HG03159 (cell line): ENCODE results near the gene GINS1.
"Not testable (repeated sequence)": the region's sequence is repeated elsewhere in the genome, so short reads cannot be mapped to it uniquely, and the experiment has no call there.

Source experiments
- ATAC-seq: cut with Tn5 transposase; IDR thresholded peaks from one replicate; pipeline ENCODE4 v1.9.1; 2021; ENCODE audit warnings: mild to moderate bottlenecking, moderate library complexity; ENCODE audit not compliant: unreplicated experiment

GINS1 gene

GRCh38 chr20:25389858-25390537, 17.5 kb upstream of the GINS1 start:
- peak; percentile 26 for ATAC-seq

GRCh38 chr20:25390538-25391528, 16.6 kb upstream of the GINS1 start, which contains the start of gene ABHD12:
Gene ABHD12, minus strand, starts transcription at chr20:25390835. Its CDS starts 132 bp downstream, at chr20:25390703.
- peak; percentile 87 for ATAC-seq

- no peak for ATAC-seq
Measured at GRCh38 chr20:25394276-25394675, 13.2 kb upstream of the GINS1 start.

GRCh38 chr20:25394996-25395395, 12.5 kb upstream of the GINS1 start:
- no peak for ATAC-seq

- ATAC-seq, result no peak
Measured at GRCh38 chr20:25397096-25397495, 10.4 kb upstream of the GINS1 start.

- ATAC-seq, result no peak
Measured at GRCh38 chr20:25397821-25398220, 9.7 kb upstream of the GINS1 start.

- ATAC-seq, result no peak
Measured at GRCh38 chr20:25398376-25399036, 9.0 kb upstream of the GINS1 start.

- no peak for ATAC-seq
Measured at GRCh38 chr20:25399037-25399430, 8.4 kb upstream of the GINS1 start.

- ATAC-seq, result not testable (repeated sequence)
Measured at GRCh38 chr20:25400291-25400732, 7.2 kb upstream of the GINS1 start.

GRCh38 chr20:25402583-25402982, 4.9 kb upstream of the GINS1 start:
- ATAC-seq, result no peak

GRCh38 chr20:25408170-25408547, 686 bp downstream of the GINS1 start:
- no peak for ATAC-seq

- ATAC-seq, result no peak
Measured at GRCh38 chr20:25408890-25409289, 1.4 kb downstream of the GINS1 start.

GRCh38 chr20:25418776-25419175, 11.3 kb downstream of the GINS1 start:
- ATAC-seq, result no peak

GRCh38 chr20:25421102-25421501, 13.6 kb downstream of the GINS1 start:
- ATAC-seq, result no peak

GRCh38 chr20:25422032-25422431, 14.6 kb downstream of the GINS1 start:
- ATAC-seq, result no peak

GRCh38 chr20:25424536-25424935, 17.1 kb downstream of the GINS1 start:
- no peak for ATAC-seq

- no peak for ATAC-seq
Measured at GRCh38 chr20:25437153-25437581, 29.7 kb downstream of the GINS1 start.

GRCh38 chr20:25439328-25439727, 31.9 kb downstream of the GINS1 start:
- ATAC-seq, result no peak

GRCh38 chr20:25444556-25444955, 37.1 kb downstream of the GINS1 start:
- no peak for ATAC-seq

- ATAC-seq, result no peak
Measured at GRCh38 chr20:25447671-25448070, 40.2 kb downstream of the GINS1 start.

- no peak for ATAC-seq
Measured at GRCh38 chr20:25452333-25452732, 44.9 kb downstream of the GINS1 start.
